Glutamatergic neuron (in vitro differentiated cells): Measurements from ENCODE around the gene TMEM123. TPM values are rescaled to one million over a fixed set of nuclear protein-coding genes. Genes with fewer than 3 reads are reported as not detected.
A peak's percentile ranks its signal among the peaks of the same experiment; 100 is the strongest.
"Not testable (repeated sequence)": the region's sequence is repeated elsewhere in the genome, so short reads cannot be mapped to it uniquely, and the experiment has no call there.

ENCODE experiments used
- DNase-seq: peaks from one replicate; pipeline ENCODE4 v3.0.0; 2022
- H3K27ac Mint-ChIP-seq: one replicate; pipeline ENCODE4 v1.8.0; 2020; ENCODE audit warnings: mild to moderate bottlenecking, mixed read lengths, inconsistent platforms; ENCODE audit not compliant: unreplicated experiment
- H3K27me3 Mint-ChIP-seq: one replicate; pipeline ENCODE4 v1.8.0; 2020; ENCODE audit warnings: mild to moderate bottlenecking, moderate library complexity, mixed read lengths, inconsistent platforms; ENCODE audit not compliant: unreplicated experiment
- H3K36me3 Mint-ChIP-seq: one replicate; pipeline ENCODE4 v1.8.0; 2020; ENCODE audit warnings: mild to moderate bottlenecking, mixed read lengths, inconsistent platforms; ENCODE audit not compliant: unreplicated experiment
- H3K4me1 Mint-ChIP-seq: one replicate; pipeline ENCODE4 v1.8.0; 2020; ENCODE audit warnings: mild to moderate bottlenecking, low read depth, mixed read lengths, inconsistent platforms; ENCODE audit not compliant: unreplicated experiment
- H3K4me3 Mint-ChIP-seq: one replicate; pipeline ENCODE4 v1.8.0; 2020; ENCODE audit warnings: mild to moderate bottlenecking, mixed read lengths, inconsistent platforms; ENCODE audit not compliant: unreplicated experiment
- H3K9me3 Mint-ChIP-seq: one replicate; pipeline ENCODE4 v1.8.0; 2020; ENCODE audit warnings: mild to moderate bottlenecking, moderate library complexity, mixed read lengths, inconsistent platforms; ENCODE audit not compliant: unreplicated experiment
- total RNA-seq: library from RNA; stranded (reverse); fragmentation: NEBNext Ultra II Directional; extraction: Animal tissue kit (Norgen Biotek cat#: 25700); gene quantifications from one replicate; pipeline ENCODE4 v1.2.1, GENCODE V29; 2021; ENCODE audit not compliant: unreplicated experiment
- TF ChIP-seq, protein P1 (sequence below): fragments of 200-600 bp; sonication (generic); IDR thresholded peaks from one replicate; pipeline ENCODE4 v1.5.0; 2021; ENCODE audit not compliant: partially characterized antibody, unreplicated experiment

TMEM123 gene
- total RNA-seq, 1 donor from 2014 or later, result 18.1 TPM

GRCh38 chr11:102438311-102439062, 14.1 kb downstream of the TMEM123 start:
- Mint-ChIP-seq H3K27me3 (no peaks in the 10 kb centered on the region), H3K4me3 (no peak overlapping the region), H3K4me1 (no peaks in the 10 kb centered on the region), H3K9me3 (peaks cover 3% of the 10 kb centered on the region), H3K27ac (no peak overlapping the region), H3K36me3 (no peaks in the 10 kb centered on the region)
- TF ChIP-seq, protein P1, sequence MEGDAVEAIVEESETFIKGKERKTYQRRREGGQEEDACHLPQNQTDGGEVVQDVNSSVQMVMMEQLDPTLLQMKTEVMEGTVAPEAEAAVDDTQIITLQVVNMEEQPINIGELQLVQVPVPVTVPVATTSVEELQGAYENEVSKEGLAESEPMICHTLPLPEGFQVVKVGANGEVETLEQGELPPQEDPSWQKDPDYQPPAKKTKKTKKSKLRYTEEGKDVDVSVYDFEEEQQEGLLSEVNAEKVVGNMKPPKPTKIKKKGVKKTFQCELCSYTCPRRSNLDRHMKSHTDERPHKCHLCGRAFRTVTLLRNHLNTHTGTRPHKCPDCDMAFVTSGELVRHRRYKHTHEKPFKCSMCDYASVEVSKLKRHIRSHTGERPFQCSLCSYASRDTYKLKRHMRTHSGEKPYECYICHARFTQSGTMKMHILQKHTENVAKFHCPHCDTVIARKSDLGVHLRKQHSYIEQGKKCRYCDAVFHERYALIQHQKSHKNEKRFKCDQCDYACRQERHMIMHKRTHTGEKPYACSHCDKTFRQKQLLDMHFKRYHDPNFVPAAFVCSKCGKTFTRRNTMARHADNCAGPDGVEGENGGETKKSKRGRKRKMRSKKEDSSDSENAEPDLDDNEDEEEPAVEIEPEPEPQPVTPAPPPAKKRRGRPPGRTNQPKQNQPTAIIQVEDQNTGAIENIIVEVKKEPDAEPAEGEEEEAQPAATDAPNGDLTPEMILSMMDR, result no peak
- DNase-seq, result peak; percentile 35

- TF ChIP-seq, protein P1, result no peak
- H3K27me3 Mint-ChIP-seq, result no peaks in the 10 kb centered on the region
- H3K36me3 Mint-ChIP-seq, result no peaks in the 10 kb centered on the region
- H3K4me1 Mint-ChIP-seq, result no peaks in the 10 kb centered on the region
- DNase-seq, result no peak
- no peak overlapping the region for H3K4me3 Mint-ChIP-seq
- peaks cover 3% of the 10 kb centered on the region for H3K9me3 Mint-ChIP-seq
- no peak overlapping the region for H3K27ac Mint-ChIP-seq
Observed at GRCh38 chr11:102437727-102438126, 14.8 kb downstream of the TMEM123 start.

GRCh38 chr11:102436976-102437375, 15.6 kb downstream of the TMEM123 start:
- peaks cover 6% of the 10 kb centered on the region for H3K36me3 Mint-ChIP-seq
- no peak overlapping the region for H3K27ac Mint-ChIP-seq
- H3K4me3 Mint-ChIP-seq, result no peak overlapping the region
- no peaks in the 10 kb centered on the region for H3K27me3 Mint-ChIP-seq
- no peak for DNase-seq
- H3K4me1 Mint-ChIP-seq, result no peaks in the 10 kb centered on the region
- H3K9me3 Mint-ChIP-seq, result peaks cover 4% of the 10 kb centered on the region
- TF ChIP-seq, protein P1, result no peak

DNA sequence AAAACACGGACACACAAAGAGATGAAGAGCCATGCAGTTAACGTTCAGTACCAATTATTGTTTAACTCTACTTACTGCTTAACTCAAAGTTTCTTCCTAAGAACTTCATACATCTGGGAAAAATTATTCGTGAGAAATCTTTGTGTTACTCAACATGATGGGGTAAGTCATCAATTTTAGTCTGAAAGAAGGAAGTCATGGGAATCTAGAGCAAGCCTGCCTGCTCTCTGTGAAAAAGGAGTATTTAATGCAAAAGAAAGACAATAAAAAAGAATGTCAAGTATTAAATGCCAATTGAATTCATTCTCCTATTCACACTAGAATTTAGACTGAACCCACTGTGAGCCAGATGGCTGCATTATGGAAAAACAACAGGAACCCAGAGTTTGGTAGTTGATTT, 16.0 kb downstream of the TMEM123 start:
- Mint-ChIP-seq H3K4me1 (no peaks in the 10 kb centered on the region), H3K9me3 (peaks cover 5% of the 10 kb centered on the region), H3K27me3 (no peaks in the 10 kb centered on the region), H3K27ac (no peak overlapping the region), H3K4me3 (no peak overlapping the region), H3K36me3 (peaks cover 10% of the 10 kb centered on the region)
- TF ChIP-seq, protein P1, result no peak
- DNase-seq, result no peak

DNA sequence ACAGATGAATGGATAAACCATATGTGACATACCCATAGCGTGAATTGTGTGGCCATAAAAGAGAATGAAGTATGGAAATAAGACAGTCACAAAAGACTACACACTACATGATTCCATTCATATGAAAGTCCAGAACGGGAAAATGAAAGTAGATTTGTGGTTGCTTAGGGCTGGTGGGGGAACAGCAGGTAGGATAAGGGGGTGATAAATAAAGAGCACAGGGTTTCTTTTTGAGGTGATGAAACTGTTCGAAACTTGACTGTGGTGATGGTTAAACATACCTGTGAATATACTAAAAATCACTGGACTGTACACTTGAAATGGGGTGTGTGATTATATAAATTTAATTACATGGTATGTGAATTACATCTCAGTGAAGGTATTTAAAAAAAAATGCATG, 16.9 kb downstream of the TMEM123 start:
- TF ChIP-seq, protein P1, result no peak
- no peaks in the 10 kb centered on the region for H3K27me3 Mint-ChIP-seq
- DNase-seq, result no peak
- H3K4me1 Mint-ChIP-seq, result no peaks in the 10 kb centered on the region
- no peak overlapping the region for H3K27ac Mint-ChIP-seq
- peaks cover 5% of the 10 kb centered on the region for H3K9me3 Mint-ChIP-seq
- H3K36me3 Mint-ChIP-seq, result peaks cover 10% of the 10 kb centered on the region
- H3K4me3 Mint-ChIP-seq, result no peak overlapping the region

- not testable (repeated sequence) for H3K27me3 Mint-ChIP-seq, H3K4me3 Mint-ChIP-seq, DNase-seq, H3K9me3 Mint-ChIP-seq, H3K27ac Mint-ChIP-seq
- peaks cover 10% of the 10 kb centered on the region for H3K36me3 Mint-ChIP-seq
- peaks cover 16% of the 10 kb centered on the region for H3K4me1 Mint-ChIP-seq
Observed at GRCh38 chr11:102433571-102433970, 19.0 kb downstream of the TMEM123 start.

GRCh38 chr11:102432560-102432959, 20.0 kb downstream of the TMEM123 start:
- DNase-seq, H3K9me3 Mint-ChIP-seq, H3K27ac Mint-ChIP-seq, H3K27me3 Mint-ChIP-seq, H3K4me3 Mint-ChIP-seq: not testable (repeated sequence)
- Mint-ChIP-seq H3K36me3 (peaks cover 10% of the 10 kb centered on the region), H3K4me1 (peaks cover 17% of the 10 kb centered on the region)
